HG02588 (cell line): ENCODE data around the gene GIMAP5.

Source experiments
- ATAC-seq: cut with Tn5 transposase; IDR thresholded peaks from one replicate; pipeline ENCODE4 v1.9.1; 2021; ENCODE audit warnings: mild to moderate bottlenecking, moderate library complexity; ENCODE audit not compliant: unreplicated experiment

GIMAP5 gene

DNA sequence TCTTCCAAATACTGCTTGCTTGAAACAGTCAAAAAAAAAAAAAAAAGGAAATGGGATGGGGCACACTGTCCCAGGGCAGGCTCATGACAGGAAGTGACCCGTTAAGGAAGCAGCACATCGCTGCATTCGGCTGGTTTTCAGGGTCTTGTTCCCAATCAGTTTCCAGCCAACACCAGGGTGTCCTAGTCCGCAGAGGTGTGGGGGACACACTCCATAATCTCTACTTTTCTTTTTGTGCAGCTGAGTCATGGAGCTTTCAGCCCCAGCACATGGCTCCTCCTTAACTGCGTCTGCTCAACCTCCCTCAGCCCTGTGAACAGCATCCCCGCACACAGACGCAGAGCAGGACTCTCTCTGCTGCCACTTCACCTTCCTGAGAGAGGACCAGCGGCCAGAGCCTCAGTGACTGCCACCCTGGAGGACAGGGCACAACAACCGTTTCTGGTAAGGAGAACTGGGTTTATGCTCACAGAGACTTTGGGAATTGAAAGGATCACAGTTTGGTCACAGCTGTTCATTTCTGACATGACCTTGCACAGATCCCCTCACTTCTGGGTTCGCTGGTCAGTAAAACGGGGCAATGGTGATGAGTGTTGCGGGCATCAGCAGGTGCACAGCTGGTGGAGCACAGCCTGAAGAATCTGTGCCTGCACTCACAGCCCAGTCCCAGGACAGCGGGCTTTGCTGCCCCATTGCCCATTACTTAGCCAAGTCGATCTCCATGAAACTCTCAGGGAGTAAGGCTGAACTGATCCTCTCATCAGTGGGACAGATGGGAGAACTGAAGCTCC lies at the start of gene GIMAP5:
Gene GIMAP5, plus strand, starts transcription at position 154 of the 791 bp plus-strand sequence. CDS start 3,467 bp downstream, outside the sequence.
- peak; percentile 57 for ATAC-seq

DNA sequence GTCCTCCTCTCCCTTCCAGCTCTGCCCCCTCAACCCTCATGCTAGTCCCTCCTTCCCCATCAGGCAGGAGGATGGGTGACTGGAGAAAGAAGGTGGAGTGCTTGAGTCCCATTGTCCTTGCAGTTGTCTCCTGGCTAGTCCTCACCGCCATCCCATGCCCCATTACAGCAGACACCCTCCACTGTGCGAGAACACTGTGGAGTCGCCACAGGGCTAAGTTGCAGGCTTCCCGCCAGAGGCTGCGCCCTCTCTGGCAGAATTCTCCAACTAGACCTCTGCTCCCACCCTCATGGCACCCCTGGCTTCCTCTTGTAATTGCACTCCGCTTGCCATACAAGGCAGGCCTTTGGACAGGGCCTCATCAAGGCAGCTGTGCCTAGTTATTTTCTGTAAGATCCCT lies 48.6 kb upstream of the GIMAP5 start:
- ATAC-seq, result no peak

DNA sequence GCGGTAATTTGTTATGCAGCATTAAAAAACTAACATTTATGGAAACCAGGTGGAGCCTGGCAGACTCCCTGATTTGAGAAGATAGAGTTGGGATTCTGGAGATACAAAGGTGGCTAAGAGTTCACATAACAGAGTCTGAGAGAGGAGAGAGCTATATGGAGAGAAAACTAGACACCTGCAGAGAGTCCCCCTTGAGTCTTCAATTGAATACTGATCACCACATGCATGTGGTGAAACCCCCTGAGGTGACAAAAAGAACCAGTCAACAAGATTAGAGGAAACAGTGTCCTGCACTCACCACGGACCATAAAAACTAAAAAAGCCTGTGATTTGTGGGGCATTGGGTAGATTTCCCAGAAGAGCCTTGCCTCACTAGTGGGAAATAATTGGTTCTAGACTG lies 41.6 kb upstream of the GIMAP5 start:
- no peak for ATAC-seq

DNA sequence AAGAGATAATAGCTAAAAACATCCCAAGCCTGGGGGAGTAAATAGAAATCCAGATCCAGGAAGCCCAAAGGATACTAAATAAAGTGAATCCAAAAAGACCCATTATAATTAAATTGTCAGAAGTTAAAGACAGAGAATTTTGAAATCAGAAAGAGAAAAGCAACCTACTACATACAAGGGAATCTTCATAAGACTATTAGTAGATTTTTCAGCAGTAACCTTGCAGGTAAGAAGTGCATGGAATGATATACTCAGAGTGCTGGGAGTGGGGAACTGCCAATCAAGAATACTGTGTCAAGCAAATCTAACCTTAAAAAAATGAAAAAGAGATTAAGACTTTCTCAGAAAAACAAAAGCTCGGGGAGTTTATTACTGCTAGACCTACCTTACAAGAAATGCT lies 34.0 kb upstream of the GIMAP5 start:
- no peak for ATAC-seq

DNA sequence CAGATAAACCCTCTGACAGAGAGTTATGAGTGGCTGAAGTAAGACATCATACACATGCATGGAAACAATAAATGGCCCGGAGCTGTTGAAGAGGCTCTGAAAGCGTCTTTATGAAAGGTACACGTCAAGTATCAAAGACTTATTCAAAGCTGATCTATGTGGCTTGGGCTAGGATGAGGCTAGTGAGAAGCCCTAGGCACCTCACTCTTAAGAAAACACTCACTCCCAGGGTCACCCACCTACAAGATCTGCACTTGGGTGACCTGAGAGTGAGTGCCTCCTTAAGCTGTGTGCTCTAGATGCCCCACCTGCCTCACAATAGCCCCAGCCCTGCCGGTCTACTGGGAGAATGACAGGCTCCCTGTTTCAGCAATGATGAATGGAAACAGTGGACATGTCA lies 21.9 kb upstream of the GIMAP5 start:
- ATAC-seq, result no peak

DNA sequence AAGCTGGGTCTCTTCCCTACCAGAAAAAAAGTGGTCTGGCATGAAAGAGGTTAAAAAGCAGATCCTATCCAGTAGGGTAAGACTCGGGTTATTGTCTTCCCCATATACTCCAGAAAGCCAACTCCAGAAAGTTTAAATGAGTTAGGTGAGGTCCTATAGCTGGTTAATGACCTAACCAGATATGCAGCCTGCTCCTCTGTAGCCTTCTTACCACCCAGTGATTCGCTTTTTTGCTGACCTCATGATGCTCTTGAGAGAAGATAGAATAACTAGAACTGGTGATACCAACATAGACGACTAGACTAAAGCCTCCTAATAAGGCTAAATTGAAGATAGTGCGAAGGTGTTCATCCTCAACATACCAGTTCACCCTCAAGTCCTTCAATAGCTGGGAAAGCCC lies 21.5 kb upstream of the GIMAP5 start:
- ATAC-seq, result no peak

DNA sequence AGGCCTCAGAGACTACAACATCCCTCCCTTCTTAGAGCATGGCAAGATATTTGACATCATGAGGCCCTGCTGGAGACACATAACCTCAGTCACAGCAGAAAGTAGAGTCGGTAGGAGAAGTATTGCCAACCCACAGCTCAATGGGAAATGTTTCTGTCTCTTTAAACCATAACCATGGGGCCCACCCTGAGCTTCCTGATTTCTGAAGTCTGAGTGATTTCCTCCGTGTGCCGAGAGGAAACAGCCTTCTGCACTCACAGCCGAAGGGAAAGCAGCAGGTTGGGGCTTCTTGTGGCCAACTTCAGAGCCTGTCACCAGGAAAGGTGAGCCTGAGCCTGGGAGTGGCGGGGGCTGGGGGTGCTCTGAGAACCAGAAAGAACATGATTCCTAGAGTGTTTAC lies 20.9 kb upstream of the GIMAP5 start, which contains the start of gene GIMAP1:
Gene GIMAP1, plus strand, starts transcription at position 246 of the 400 bp plus-strand sequence. CDS start 2,435 bp downstream, outside the sequence.
- ATAC-seq, result no peak

DNA sequence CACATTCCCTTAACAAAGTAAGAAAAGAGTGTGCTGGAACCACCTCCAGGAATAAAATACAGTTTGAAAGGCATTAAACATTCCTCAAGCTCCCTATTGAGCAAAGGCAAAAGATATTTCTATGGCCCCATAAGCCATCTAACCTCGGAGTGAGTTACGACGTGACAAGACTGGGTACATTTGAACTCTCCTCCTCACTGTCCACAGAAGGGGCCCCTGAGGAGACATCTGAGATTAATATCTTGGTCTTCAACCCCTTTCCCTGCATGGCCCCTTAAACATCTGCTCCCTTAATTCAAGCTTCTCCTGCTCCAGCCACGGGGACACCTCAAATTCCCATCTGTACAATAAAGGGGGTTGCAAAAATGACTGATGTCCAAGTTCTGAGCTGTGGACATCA lies 20.3 kb upstream of the GIMAP5 start:
- ATAC-seq, result no peak

DNA sequence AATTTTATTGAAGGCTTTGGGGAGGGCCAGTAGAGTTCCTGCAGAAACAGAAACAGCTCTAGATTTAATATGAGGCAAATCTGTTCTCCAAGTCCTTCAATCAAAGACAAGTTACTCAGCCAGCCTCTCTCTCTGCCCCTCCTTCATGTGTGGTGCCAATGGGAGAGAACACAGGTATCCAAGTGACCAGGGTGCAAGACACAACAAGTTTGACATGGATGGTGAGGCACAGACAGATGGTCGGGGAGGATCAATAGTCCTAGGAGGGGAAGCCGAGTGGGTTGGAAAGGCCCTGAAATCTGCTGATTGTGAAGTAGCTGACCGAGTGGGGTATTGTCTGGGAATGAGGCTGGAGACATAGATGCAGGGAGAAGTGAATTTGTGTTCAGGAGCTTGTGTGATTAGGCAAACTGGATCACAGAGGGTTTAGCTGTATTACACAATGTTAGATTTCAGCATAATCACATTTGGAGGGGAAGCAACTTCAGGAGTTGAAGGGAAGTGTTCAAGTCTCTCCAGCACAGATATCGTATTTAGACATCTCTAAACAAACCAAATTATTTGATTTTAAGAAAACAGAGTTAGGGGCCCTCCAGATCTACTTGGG lies 19.3 kb upstream of the GIMAP5 start:
- no peak for ATAC-seq

DNA sequence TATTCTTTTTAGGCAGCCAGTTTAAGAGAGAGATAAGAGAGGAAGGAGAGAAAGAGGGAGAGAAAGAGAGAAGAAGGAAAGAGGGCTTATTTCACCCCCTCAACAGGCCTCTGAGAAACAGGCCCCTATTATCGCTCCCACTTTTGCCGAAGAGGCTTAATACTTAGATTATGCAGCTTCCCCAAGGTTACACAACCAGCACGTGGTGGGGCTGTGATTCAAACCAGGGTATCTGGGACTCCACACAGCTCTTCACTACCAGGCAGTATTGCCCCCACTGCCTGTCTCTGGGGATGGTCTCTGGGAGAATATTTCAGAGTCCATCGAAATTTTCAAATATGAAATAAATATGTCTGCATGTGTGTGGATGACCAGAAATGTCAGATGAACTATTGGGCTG lies 17.8 kb upstream of the GIMAP5 start:
- no peak for ATAC-seq

DNA sequence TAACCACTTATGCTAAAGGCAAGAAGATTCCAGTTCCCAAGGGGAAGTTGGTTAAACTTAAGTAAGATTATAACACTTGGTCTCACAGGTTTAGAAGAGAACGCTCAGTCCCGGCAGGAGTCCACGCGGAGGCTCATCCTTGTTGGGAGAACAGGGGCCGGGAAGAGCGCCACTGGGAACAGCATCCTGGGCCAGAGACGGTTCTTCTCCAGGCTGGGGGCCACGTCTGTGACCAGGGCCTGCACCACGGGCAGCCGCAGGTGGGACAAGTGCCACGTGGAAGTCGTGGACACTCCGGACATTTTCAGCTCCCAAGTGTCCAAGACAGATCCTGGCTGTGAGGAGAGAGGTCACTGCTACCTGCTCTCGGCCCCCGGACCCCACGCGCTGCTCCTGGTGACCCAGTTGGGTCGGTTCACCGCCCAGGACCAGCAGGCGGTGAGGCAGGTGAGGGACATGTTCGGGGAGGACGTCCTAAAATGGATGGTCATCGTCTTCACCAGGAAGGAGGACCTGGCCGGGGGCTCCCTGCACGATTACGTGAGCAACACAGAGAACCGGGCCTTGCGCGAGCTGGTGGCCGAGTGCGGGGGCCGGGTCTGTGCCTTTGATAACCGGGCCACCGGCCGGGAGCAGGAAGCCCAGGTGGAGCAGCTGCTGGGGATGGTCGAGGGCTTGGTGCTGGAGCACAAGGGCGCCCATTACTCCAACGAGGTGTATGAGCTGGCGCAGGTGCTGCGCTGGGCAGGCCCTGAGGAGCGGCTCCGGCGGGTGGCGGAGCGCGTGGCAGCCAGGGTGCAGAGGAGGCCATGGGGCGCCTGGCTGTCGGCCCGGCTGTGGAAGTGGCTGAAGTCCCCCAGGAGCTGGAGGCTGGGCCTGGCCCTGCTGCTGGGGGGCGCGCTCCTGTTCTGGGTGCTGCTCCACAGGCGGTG lies 17.0 kb upstream of the GIMAP5 start:
- no peak for ATAC-seq

DNA sequence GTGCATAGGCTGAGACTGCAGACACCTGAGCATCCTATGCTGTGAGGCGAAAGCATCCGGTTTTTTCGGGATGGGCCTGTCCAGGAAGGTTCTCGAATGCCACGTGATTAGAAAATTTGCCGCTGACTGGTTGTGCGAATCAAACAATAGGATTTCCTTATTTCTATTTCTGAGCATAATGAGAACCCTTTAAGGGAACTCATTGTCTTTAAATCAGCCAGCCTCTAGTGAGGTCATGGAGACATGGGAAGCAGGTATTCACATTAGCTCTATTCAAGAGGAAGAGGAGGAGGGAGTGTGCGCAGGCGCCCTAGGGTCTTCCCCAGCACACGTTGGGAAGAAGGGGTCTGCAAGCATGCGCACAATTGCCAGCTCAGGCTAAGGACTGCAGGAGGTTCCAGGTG lies 15.2 kb upstream of the GIMAP5 start:
- ATAC-seq, result no peak

DNA sequence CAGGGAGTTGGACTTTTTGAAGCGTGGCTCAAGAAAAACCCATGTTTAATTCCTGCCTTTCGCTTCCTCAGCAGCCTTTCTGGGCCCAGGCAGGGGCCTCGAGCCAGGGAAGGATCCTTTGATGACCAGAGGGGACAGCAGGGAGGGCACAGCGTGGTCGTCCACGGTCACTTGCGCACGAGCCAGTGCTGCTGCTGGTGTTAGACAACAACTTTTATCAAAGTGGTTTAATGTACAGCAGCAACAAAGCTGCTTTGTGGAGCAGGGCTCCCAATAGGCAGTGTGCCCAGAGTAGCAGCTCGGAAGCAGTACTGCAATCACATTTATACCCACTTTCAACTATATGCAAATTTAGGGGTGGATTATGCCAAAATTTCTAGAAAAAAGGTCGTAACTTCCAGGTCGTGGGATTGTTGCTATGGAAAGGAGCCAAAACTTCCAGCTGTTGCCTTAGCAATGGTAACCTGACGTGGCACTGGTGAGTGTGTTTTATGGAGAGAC lies 14.7 kb upstream of the GIMAP5 start:
- no peak for ATAC-seq

DNA sequence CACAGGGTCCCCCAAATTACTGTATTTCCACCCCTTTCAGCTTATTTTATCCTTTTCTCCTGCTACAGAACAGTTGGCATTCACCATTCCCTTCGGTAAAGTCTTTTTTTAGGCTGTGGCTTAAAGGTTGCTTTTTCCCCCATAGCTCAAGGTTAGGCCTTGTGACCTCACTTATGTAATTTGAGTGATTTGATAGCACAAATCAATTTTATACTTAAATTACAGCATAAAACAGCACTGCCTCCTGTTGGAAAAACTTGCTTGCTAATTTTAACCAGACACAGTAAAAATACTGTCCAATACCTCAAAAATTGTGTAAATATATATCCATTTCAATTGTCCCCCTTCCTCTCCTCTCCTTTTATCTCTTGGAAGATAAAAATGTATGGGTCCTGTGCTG lies 13.8 kb upstream of the GIMAP5 start:
- ATAC-seq, result no peak

DNA sequence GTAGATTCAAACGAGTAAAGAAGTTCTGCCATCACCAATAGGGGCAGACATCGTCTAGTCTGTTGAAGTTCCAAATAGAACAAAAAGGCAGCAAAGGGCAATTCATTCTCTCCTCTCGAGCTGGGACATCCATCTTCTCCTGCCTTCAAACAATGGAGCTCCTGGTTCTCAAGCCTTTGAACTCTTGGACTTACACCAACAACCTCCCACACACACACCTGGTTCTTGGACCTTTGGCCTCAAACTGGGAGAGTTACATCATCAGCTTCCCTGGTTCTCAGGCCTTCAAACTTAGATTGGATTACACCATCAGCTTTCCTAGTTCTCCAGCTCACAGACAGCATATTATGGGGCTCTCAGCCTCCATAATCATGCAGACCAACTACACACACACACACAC lies 9.8 kb upstream of the GIMAP5 start:
- ATAC-seq, result no peak

DNA sequence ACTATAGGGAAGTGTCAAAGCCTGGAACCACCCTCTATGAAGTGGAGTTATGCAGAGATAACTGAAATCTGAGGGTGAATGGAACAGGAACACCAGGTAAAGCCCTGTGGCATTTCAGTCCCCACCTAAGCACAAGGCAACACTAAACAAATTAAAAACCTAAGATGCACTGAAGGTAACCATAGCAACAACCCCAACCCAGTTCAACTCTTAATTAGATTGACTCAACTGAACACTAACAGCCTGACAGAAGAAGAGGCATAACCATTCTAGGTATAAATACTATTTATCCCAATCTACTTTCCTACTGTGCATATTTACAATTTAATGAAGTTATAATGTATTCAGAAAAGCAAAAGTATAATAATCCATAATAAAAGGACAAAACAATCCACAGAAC lies 9.2 kb upstream of the GIMAP5 start:
- ATAC-seq, result no peak

DNA sequence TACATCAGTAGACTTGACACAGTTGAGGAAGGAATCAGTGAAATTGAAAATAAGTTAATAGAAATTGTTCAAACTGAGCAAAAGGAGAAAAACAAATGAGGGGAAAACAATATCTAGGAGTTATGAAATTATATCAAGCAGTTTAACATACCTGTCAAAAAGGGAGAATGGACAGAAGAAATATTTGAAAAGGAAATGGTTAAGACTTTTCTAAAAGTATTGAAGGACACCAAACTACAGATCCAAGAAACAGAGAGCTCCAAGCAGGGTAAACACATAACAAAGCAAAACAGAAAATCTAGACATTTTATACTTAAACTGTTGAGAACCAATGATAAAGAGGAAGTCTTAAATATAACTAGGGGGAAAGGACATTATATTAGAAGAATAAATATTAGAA lies 8.6 kb upstream of the GIMAP5 start:
- ATAC-seq, result no peak

DNA sequence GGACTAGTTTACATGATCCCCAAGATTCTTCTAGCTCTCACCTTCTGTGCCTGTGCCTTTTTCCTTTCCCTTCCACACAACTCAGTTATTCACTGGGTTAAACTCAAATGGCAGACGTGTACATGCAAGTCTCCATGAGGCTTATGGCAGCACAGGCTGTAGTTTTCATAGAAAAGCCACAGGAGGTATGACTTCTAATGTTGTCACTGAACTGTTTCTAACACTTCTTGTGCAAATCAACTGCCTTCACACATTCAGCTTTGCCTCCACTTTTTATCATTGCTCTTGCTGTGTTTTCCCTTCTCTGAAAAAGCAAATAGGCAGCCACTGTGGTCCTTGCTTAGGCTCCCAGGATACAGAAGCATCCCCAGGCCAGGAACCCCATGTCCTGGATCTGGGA lies 5.3 kb upstream of the GIMAP5 start:
- ATAC-seq, result no peak

DNA sequence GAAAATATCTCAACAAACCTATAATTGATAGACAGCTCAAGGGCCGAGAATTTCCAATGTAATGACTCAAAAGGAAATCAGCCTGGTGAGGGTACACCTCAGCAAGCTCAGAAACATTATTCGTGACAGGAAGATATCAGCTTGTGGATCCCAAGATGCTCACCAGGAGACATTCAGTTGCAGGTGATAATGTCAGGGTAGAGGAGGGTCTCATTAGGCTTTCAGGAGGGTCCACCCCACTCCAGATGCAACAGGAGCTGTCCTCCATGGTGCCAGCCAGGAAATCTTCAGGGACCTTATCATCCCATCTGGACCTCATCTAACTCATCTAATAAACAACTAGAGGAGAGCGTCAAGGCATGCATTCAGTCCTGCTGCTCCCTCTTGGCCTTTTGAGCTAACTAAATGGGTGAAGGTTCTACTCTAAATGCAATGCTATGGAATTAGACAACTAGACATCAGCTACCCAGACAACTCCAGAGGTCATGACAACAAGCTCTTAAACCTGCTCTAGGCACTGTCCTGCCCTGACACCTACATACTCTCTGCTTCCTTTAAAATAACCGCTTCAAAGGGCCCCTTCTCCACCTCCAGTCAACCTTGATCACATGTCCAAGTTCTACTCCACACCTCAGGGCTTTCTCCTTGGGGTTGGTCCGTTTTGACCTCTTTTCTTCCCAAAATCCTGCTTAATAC lies 4.3 kb upstream of the GIMAP5 start:
- ATAC-seq, result no peak

DNA sequence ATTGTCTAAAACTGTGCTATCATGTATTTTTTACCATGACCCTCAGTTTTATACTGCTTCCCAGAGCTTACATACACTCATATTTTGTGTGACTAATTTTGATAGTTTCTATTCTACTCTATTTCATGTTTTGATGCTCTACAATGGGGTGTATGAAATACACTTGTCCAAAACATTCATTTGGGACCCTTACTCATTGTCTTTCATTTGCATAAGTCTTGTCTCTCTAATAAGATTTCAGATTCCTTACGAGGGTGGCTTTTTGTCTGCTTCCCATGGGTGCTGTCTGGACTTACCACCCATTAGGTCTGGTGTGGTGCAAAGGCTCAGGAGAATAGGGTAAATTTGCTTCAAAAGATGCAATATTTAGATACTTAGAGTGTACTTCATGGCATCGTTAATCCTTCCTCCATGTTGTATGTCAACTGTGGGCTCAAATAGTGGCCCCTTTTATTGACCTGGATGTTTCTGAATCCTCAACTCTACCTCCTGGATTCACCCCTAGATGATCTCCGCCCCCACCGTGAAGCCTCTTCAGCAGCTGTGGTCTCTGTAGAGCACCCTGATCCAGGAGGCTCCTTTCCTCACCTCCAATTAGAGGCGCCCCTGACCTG lies 3.6 kb upstream of the GIMAP5 start:
- no peak for ATAC-seq
